Hepatocyte (in vitro differentiated cells): ENCODE data around the gene ARSG. TPM values are rescaled to one million over a fixed set of nuclear protein-coding genes. Genes with fewer than 3 reads are reported as not detected.
"Not testable (repeated sequence)": the region's sequence is repeated elsewhere in the genome, so short reads cannot be mapped to it uniquely, and the experiment has no call there.

Experiments used
- DNase-seq: peaks from one replicate; pipeline ENCODE4 v3.0.0-alpha.2; 2016; ENCODE audit warnings: low spot score
- H2AFZ ChIP-seq: fragments of 200-600 bp; sonication (generic); 2 replicates; pipeline ENCODE4 v1.6.0; 2016; ENCODE audit warnings: antibody characterized with exemption, mild to moderate bottlenecking
- H3K27ac ChIP-seq: fragments of 200-600 bp; sonication (generic); 2 replicates; pipeline ENCODE4 v1.5.1; 2016; ENCODE audit warnings: mild to moderate bottlenecking
- H3K27me3 ChIP-seq: fragments of 200-600 bp; sonication (generic); 2 replicates; pipeline ENCODE4 v1.6.1; 2016
- H3K36me3 ChIP-seq: fragments of 200-600 bp; sonication (generic); replicated peaks from 2 replicates; pipeline ENCODE4 v1.5.1; 2016; ENCODE audit warnings: low read depth; ENCODE audit not compliant: insufficient read depth
- H3K4me1 ChIP-seq: fragments of 200-600 bp; sonication (generic); 2 replicates; pipeline ENCODE4 v1.5.1; 2016; ENCODE audit warnings: mild to moderate bottlenecking, moderate library complexity; ENCODE audit not compliant: insufficient read depth
- H3K4me2 ChIP-seq: fragments of 200-600 bp; sonication (generic); 2 replicates; pipeline ENCODE4 v1.6.0; 2016
- H3K4me3 ChIP-seq: fragments of 200-600 bp; sonication (generic); 2 replicates; pipeline ENCODE4 v1.5.1; 2016; ENCODE audit warnings: mild to moderate bottlenecking
- H3K79me2 ChIP-seq: fragments of 200-600 bp; sonication (generic); 2 replicates; pipeline ENCODE4 v1.6.0; 2017; ENCODE audit warnings: mild to moderate bottlenecking
- H3K9me2 ChIP-seq: fragments of 200-600 bp; sonication (generic); replicated peaks from 2 replicates; pipeline ENCODE4 v1.6.0; 2017; ENCODE audit warnings: mild to moderate bottlenecking; ENCODE audit not compliant: insufficient read depth
- H3K9me3 ChIP-seq: fragments of 200-600 bp; sonication (generic); 2 replicates; pipeline ENCODE4 v1.5.1; 2016; ENCODE audit warnings: low read depth, mild to moderate bottlenecking
- H4K20me1 ChIP-seq: fragments of 200-600 bp; sonication (generic); 2 replicates; pipeline ENCODE4 v1.6.0; 2016; ENCODE audit warnings: mild to moderate bottlenecking; ENCODE audit not compliant: insufficient read depth, poor library complexity, severe bottlenecking
- EZH2 ChIP-seq: fragments of 200-600 bp; sonication (generic); IDR thresholded peaks from 2 replicates; pipeline ENCODE4 v1.6.1; 2016; ENCODE audit warnings: antibody characterized with exemption, mild to moderate bottlenecking, borderline replicate concordance
- EZH2phosphoT487 ChIP-seq: fragments of 200-600 bp; sonication (generic); IDR thresholded peaks from one replicate; pipeline ENCODE4 v1.6.1; 2018; ENCODE audit warnings: antibody characterized with exemption, mild to moderate bottlenecking, low read depth, moderate library complexity; ENCODE audit not compliant: unreplicated experiment, severe bottlenecking
- WGBS: methylation state at CpG from one replicate; pipeline ENCODE4 v1.1.6; 2016; ENCODE audit warnings: low lambda C conversion rate; ENCODE audit errors: missing lambda C conversion rate; 5-methylcytosine and 5-hydroxymethylcytosine counted together
- polyA plus RNA-seq: library from polyadenylated mRNA; unstranded; fragments of >200 nt; fragmentation: Nextera tagmentation; extraction: Ambion mirVana; gene quantifications from 2 replicates; pipeline ENCODE4 v1.2.1, GENCODE V29; 2016
- total RNA-seq: library from RNA; depleted of rRNA; stranded (reverse); fragments of >200 nt; gene quantifications from 2 replicates; pipeline ENCODE4 v1.2.3, GENCODE V29; 2014
- TF ChIP-seq, protein P1 (sequence below): fragments of 200-600 bp; sonication (generic); IDR thresholded peaks from 2 replicates; pipeline ENCODE4 v1.5.1; 2016; ENCODE audit warnings: antibody characterized with exemption, mild to moderate bottlenecking; ENCODE audit not compliant: poor library complexity

Gene ARSG
- total and polyA plus RNA-seq, 2 experiments from 2014 or later: 1.3 to 1.4 TPM

DNA sequence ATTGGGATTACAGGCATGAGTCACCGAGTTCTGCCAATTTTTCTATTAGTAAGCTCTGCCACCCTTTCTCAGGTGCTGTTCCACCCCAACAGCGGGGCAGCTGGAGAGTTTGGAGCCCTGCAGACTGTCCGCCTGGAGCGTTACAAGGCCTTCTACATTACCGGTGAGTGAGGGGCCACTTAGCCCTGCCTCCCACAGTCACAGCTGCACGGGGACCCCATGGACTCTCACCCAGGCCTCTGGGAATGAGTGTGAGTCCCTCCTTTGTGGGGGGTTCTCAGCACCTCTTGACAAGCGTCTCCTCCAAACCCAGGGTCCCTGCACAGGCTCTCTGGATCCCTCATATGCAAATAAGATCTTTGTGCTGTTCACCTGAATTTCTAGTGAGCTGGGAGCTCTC lies 110.0 kb downstream of the ARSG start:
- Histone ChIP-seq H3K9me3 (no peaks in the 10 kb centered on the region), H3K27me3 (no peaks in the 10 kb centered on the region), H3K27ac (no peak overlapping the region), H3K4me2 (no peak overlapping the region), H3K36me3 (no peaks in the 10 kb centered on the region), H3K4me3 (no peak overlapping the region), H3K79me2 (no peaks in the 10 kb centered on the region), H4K20me1 (no peaks in the 10 kb centered on the region), H2AFZ (no peak overlapping the region), H3K9me2 (no peaks in the 10 kb centered on the region), H3K4me1 (peaks cover 5% of the 10 kb centered on the region)
- 93% methylated on average over 7 of the region's 7 CpGs for WGBS
- DNase-seq: no peak
- TF ChIP-seq, protein P1, sequence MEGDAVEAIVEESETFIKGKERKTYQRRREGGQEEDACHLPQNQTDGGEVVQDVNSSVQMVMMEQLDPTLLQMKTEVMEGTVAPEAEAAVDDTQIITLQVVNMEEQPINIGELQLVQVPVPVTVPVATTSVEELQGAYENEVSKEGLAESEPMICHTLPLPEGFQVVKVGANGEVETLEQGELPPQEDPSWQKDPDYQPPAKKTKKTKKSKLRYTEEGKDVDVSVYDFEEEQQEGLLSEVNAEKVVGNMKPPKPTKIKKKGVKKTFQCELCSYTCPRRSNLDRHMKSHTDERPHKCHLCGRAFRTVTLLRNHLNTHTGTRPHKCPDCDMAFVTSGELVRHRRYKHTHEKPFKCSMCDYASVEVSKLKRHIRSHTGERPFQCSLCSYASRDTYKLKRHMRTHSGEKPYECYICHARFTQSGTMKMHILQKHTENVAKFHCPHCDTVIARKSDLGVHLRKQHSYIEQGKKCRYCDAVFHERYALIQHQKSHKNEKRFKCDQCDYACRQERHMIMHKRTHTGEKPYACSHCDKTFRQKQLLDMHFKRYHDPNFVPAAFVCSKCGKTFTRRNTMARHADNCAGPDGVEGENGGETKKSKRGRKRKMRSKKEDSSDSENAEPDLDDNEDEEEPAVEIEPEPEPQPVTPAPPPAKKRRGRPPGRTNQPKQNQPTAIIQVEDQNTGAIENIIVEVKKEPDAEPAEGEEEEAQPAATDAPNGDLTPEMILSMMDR: no peak
- TF ChIP-seq EZH2 (no peak), EZH2phosphoT487 (no peak)

- Histone ChIP-seq H3K9me2 (no peaks in the 10 kb centered on the region), H3K4me2 (no peak overlapping the region), H3K36me3 (no peaks in the 10 kb centered on the region), H3K4me3 (no peak overlapping the region), H3K27ac (no peak overlapping the region), H3K9me3 (no peaks in the 10 kb centered on the region), H2AFZ (no peak overlapping the region), H4K20me1 (no peaks in the 10 kb centered on the region), H3K79me2 (no peaks in the 10 kb centered on the region), H3K4me1 (peaks cover 5% of the 10 kb centered on the region), H3K27me3 (no peaks in the 10 kb centered on the region)
- no peak for DNase-seq
- TF ChIP-seq, protein P1: no peak
- TF ChIP-seq EZH2phosphoT487: no peak
- no peak for TF ChIP-seq EZH2
- WGBS: 97% methylated on average over 1 of the region's 1 CpG
Measured at GRCh38 chr17:68403122-68403521, 111.8 kb downstream of the ARSG start.

GRCh38 chr17:68403837-68404236 lies 112.5 kb downstream of the ARSG start:
- H3K27me3 ChIP-seq, H3K4me1 ChIP-seq, H4K20me1 ChIP-seq, H3K9me3 ChIP-seq, H3K9me2 ChIP-seq, H3K27ac ChIP-seq, H3K4me3 ChIP-seq, H3K36me3 ChIP-seq, H2AFZ ChIP-seq, DNase-seq, H3K4me2 ChIP-seq, H3K79me2 ChIP-seq: not testable (repeated sequence)
- WGBS: 98% methylated on average over 3 of the region's 5 CpGs

DNA sequence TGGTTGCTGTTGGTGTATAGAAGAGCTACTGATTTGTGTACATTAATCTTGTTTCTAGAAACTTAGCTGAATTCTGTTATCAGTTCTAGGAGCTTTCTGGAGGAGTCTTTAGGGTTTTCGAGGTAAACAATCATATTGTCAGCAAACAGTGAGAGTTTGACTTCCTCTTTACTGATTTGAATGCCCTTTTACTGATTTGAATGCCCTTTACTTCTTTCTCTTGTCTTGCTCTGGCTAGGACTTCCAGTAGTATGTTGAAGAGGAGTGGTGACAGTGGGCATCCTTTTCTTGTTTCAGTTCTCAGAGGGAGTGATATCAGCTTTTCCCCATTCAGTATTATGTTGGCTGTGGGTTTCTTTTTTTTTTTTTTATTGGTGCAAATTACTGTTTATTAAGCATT lies 116.4 kb downstream of the ARSG start:
- H3K36me3 ChIP-seq, H3K27me3 ChIP-seq, H3K9me3 ChIP-seq, H3K4me2 ChIP-seq, H3K4me1 ChIP-seq, H3K4me3 ChIP-seq, H4K20me1 ChIP-seq, DNase-seq, H2AFZ ChIP-seq, H3K27ac ChIP-seq, H3K9me2 ChIP-seq, H3K79me2 ChIP-seq: not testable (repeated sequence)
- WGBS: 69% methylated on average over 1 of the region's 1 CpG

DNA sequence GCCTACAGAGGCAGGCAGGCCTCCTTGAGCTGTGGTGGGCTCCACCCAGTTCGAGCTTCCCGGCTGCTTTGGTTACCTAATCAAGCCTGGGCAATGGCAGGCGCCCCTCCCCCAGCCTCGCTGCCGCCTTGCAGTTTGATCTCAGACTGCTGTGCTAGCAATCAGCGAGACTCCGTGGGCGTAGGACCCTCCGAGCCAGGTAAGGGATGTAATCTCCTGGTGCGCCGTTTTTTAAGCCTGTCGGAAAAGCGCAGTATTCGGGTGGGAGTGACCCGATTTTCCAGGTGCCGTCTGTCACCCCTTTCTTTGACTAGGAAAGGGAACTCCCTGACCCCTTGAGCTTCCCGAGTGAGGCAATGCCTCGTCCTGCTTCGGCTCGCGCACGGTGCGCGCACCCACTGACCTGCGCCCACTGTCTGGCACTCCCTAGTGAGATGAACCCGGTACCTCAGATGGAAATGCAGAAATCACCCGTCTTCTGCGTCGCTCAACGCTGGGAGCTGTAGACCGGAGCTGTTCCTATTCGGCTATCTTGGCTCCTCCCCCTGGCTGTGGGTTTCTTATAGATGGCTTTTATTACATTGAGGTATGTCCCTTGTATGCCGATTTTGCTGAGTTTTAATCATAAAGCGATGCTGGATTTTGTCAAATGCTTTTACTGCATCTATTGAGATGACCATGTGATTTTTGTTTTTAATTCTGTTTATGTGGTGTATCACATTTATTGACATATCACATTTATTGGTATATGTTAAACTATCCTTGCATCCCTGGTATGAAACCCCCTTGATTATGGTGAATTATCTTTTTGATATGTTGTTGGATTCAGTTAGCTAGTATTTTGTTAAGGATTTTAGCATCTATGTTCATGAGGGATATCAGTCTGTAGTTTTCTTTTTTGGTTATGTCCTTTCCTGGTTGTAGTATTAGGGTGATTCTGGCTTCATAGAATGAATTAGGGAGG lies 122.6 kb downstream of the ARSG start:
- not testable (repeated sequence) for H3K4me3 ChIP-seq, DNase-seq
- peak overlapping the region; percentile 68 for H3K4me2 ChIP-seq

GRCh38 chr17:68414901-68415300 lies 123.6 kb downstream of the ARSG start:
- H3K27ac ChIP-seq, H3K9me2 ChIP-seq, H3K27me3 ChIP-seq, H3K36me3 ChIP-seq, H3K79me2 ChIP-seq, H2AFZ ChIP-seq, H3K4me2 ChIP-seq, H3K4me3 ChIP-seq, DNase-seq, H4K20me1 ChIP-seq, H3K4me1 ChIP-seq, H3K9me3 ChIP-seq: not testable (repeated sequence)

More for the DNA sequence above, 122.6 kb downstream of the ARSG start:
- H3K27me3 ChIP-seq, H3K4me1 ChIP-seq, H3K9me2 ChIP-seq, H3K79me2 ChIP-seq, H3K27ac ChIP-seq, H3K9me3 ChIP-seq, H4K20me1 ChIP-seq, H3K36me3 ChIP-seq: not testable (repeated sequence)
- H2AFZ ChIP-seq: peak overlapping the region; percentile 35
- WGBS: 15% methylated on average over 33 of the region's 34 CpGs
